Panc1 (cell line): ENCODE data around the gene RALGPS1. TPM values are rescaled to one million over a fixed set of nuclear protein-coding genes. Genes with fewer than 3 reads are reported as not detected.

ENCODE experiments used
- ATAC-seq: fragments of 200-7000 bp; cut with Tn5 transposase; 2 replicates; pipeline ENCODE4 v1.9.1; 2020; ENCODE audit warnings: mild to moderate bottlenecking, moderate library complexity
- BruUV-seq: library from RNA; stranded (reverse); fragments of 400-500 nt; replicated peaks from 2 replicates; lab custom pipeline; 2021; lab: Mats Ljungman, UMichigan
- CTCF ChIA-PET: fragments of 300-600 bp; sonication (Branson Sonifier 250); formaldehyde crosslinking; loops from one replicate; lab custom pipeline; 2022; ENCODE audit warnings: antibody characterized with exemption; lab: Charles Lee
- POLR2A ChIA-PET: fragments of 300-600 bp; sonication (Branson Sonifier 250); formaldehyde crosslinking; loops from one replicate; lab custom pipeline; 2022; ENCODE audit warnings: antibody characterized with exemption; lab: Charles Lee
- DNase-seq: peaks from one replicate; pipeline ENCODE4 v3.0.0-alpha.2; 2010; ENCODE audit warnings: low read depth, low spot score
- H3K27ac ChIP-seq: 2 replicates; pipeline ENCODE4 v1.5.1; 2011; ENCODE audit warnings: mild to moderate bottlenecking, low read length, inconsistent platforms
- H3K27me3 ChIP-seq: fragments of 200-500 bp; sonication (Bioruptor generic); 2 replicates; pipeline ENCODE4 v1.6.0; 2014; ENCODE audit warnings: low read length, inconsistent platforms; ENCODE audit not compliant: control insufficient read depth, insufficient read depth
- H3K36me3 ChIP-seq: fragments of 200-500 bp; sonication (Bioruptor generic); 2 replicates; pipeline ENCODE4 v1.5.1; 2014; ENCODE audit warnings: inconsistent platforms, mild to moderate bottlenecking, low read length, moderate library complexity; ENCODE audit not compliant: control insufficient read depth, insufficient read depth
- H3K4me1 ChIP-seq: 2 replicates; pipeline ENCODE4 v1.5.1; 2011; ENCODE audit warnings: inconsistent platforms, mild to moderate bottlenecking, low read length, moderate library complexity; ENCODE audit not compliant: control insufficient read depth, insufficient read depth
- H3K4me3 ChIP-seq, 2 experiments: 2 replicates each; pipeline ENCODE4 v1.5.1; 2011 to 2012; ENCODE audit warnings: low read depth in 2 of 2, low read length in 2 of 2, mild to moderate bottlenecking in 2 of 2, inconsistent platforms in 1 of 2, moderate library complexity in 1 of 2
- H3K9me3 ChIP-seq: fragments of 200-500 bp; sonication (Bioruptor generic); 2 replicates; pipeline ENCODE4 v1.5.1; 2014; ENCODE audit warnings: low read depth, mild to moderate bottlenecking, inconsistent platforms, low read length, moderate library complexity; ENCODE audit not compliant: control insufficient read depth, insufficient read depth
- POLR2AphosphoS5 ChIP-seq: IDR thresholded peaks from 2 replicates; pipeline ENCODE4 v1.6.1; 2012; ENCODE audit warnings: mild to moderate bottlenecking, low read depth, low read length, moderate library complexity
- SIN3A ChIP-seq: IDR thresholded peaks from 2 replicates; pipeline ENCODE4 v1.6.1; 2012; ENCODE audit warnings: low read depth, mild to moderate bottlenecking, low read length, moderate library complexity, borderline replicate concordance; ENCODE audit not compliant: insufficient read depth
- TCF7L2 ChIP-seq: IDR thresholded peaks from 2 replicates; pipeline ENCODE4 v1.6.1; 2011; ENCODE audit warnings: mild to moderate bottlenecking, low read depth, low read length, inconsistent platforms
- in situ Hi-C: cut with HindIII; loops from 2 replicates; pipeline ENCODE4 v1.10.0; 2016; ENCODE audit warnings: low sequenced_read_pairs, low pct_unique_long_range_greater_than_20kb
- intact Hi-C: fragments of 100-400 bp; cut with micrococcal nuclease; formaldehyde crosslinking; loops from one replicate; pipeline ENCODE4 v1.10.0; 2022; ENCODE audit not compliant: unreplicated experiment
- total RNA-seq: library from RNA; stranded (reverse); gene quantifications from one replicate; pipeline ENCODE4 v1.2.1, GENCODE V29; 2021; ENCODE audit not compliant: unreplicated experiment
- TF ChIP-seq, protein P1 (sequence below), 2 experiments: IDR thresholded peaks; 2 replicates each; pipeline ENCODE4 v1.6.1; 2011 to 2012; ENCODE audit warnings: low read depth in 2 of 2, control low read depth in 1 of 2, low read length in 1 of 2, mild to moderate bottlenecking in 1 of 2, moderate library complexity in 1 of 2; ENCODE audit not compliant: insufficient read depth in 1 of 2
- TF ChIP-seq, protein P2 (sequence below): fragments of 450-650 bp; IDR thresholded peaks from 2 replicates; pipeline ENCODE4 v1.5.1; 2017; ENCODE audit warnings: mild to moderate bottlenecking

Gene RALGPS1
- total RNA-seq, 1 experiment from 2014 or later: 7.2 TPM

GRCh38 chr9:127053960-127054359, 139.4 kb downstream of the RALGPS1 start:
- in situ Hi-C loops: no loop called here
- POLR2A ChIA-PET: no interaction called here
- Histone ChIP-seq H3K4me3 (no peak overlapping the region), H3K27me3 (no peaks in the 10 kb centered on the region), H3K36me3 (no peaks in the 10 kb centered on the region), H3K9me3 (no peaks in the 10 kb centered on the region), H3K4me1 (peaks cover 1% of the 10 kb centered on the region), H3K27ac (no peak overlapping the region)
- TF ChIP-seq TCF7L2: no peak
- TF ChIP-seq SIN3A: no peak
- TF ChIP-seq, protein P1, sequence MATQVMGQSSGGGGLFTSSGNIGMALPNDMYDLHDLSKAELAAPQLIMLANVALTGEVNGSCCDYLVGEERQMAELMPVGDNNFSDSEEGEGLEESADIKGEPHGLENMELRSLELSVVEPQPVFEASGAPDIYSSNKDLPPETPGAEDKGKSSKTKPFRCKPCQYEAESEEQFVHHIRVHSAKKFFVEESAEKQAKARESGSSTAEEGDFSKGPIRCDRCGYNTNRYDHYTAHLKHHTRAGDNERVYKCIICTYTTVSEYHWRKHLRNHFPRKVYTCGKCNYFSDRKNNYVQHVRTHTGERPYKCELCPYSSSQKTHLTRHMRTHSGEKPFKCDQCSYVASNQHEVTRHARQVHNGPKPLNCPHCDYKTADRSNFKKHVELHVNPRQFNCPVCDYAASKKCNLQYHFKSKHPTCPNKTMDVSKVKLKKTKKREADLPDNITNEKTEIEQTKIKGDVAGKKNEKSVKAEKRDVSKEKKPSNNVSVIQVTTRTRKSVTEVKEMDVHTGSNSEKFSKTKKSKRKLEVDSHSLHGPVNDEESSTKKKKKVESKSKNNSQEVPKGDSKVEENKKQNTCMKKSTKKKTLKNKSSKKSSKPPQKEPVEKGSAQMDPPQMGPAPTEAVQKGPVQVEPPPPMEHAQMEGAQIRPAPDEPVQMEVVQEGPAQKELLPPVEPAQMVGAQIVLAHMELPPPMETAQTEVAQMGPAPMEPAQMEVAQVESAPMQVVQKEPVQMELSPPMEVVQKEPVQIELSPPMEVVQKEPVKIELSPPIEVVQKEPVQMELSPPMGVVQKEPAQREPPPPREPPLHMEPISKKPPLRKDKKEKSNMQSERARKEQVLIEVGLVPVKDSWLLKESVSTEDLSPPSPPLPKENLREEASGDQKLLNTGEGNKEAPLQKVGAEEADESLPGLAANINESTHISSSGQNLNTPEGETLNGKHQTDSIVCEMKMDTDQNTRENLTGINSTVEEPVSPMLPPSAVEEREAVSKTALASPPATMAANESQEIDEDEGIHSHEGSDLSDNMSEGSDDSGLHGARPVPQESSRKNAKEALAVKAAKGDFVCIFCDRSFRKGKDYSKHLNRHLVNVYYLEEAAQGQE (IDR thresholded peaks at IDR 0.05; ENCODE audit: insufficient read depth in 1 of 2, low read depth in 2 of 2, low read length in 1 of 2): no peak
- ATAC-seq (no peak), DNase-seq (no peak)
- intact Hi-C loops: no loop called here
- CTCF ChIA-PET: no interaction called here
- BruUV-seq: no TSS peak

- ChIA-PET POLR2A (no interaction called here), CTCF (no interaction called here)
- ATAC-seq (no peak), DNase-seq (no peak)
- Histone ChIP-seq H3K4me1 (no peaks in the 10 kb centered on the region), H3K36me3 (no peaks in the 10 kb centered on the region), H3K27ac (no peak overlapping the region), H3K27me3 (no peaks in the 10 kb centered on the region), H3K4me3 (no peak overlapping the region), H3K9me3 (no peaks in the 10 kb centered on the region)
- in situ Hi-C loops (no loop called here), intact Hi-C loops (no loop called here)
- no TSS peak for BruUV-seq
- TF ChIP-seq, protein P2, sequence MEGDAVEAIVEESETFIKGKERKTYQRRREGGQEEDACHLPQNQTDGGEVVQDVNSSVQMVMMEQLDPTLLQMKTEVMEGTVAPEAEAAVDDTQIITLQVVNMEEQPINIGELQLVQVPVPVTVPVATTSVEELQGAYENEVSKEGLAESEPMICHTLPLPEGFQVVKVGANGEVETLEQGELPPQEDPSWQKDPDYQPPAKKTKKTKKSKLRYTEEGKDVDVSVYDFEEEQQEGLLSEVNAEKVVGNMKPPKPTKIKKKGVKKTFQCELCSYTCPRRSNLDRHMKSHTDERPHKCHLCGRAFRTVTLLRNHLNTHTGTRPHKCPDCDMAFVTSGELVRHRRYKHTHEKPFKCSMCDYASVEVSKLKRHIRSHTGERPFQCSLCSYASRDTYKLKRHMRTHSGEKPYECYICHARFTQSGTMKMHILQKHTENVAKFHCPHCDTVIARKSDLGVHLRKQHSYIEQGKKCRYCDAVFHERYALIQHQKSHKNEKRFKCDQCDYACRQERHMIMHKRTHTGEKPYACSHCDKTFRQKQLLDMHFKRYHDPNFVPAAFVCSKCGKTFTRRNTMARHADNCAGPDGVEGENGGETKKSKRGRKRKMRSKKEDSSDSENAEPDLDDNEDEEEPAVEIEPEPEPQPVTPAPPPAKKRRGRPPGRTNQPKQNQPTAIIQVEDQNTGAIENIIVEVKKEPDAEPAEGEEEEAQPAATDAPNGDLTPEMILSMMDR: no peak
- TF ChIP-seq POLR2AphosphoS5 (no peak), TCF7L2 (no peak), SIN3A (no peak)
- TF ChIP-seq, protein P1 (IDR thresholded peaks at IDR 0.05; ENCODE audit: insufficient read depth in 1 of 2, low read depth in 2 of 2, low read length in 1 of 2): no peak
Measured at GRCh38 chr9:127055745-127056402, 141.3 kb downstream of the RALGPS1 start.
